Stimulated activated effector memory CD8-positive, alpha-beta T cell treated with anti-CD3 and anti-CD28 coated beads, Interleukin-12 subunit alpha, Interleukin-12 subunit beta, amount 100 ng/mL, for 72 hours (primary cell): ENCODE data around the gene BASP1.
"Not testable (repeated sequence)": the region's sequence is repeated elsewhere in the genome, so short reads cannot be mapped to it uniquely, and the experiment has no call there.

ENCODE experiments used
- ATAC-seq: fragments of 150-1000 bp; cut with Tn5 transposase; 2 replicates; pipeline ENCODE4 v1.10.0; 2021
- DNase-seq, 2 donors: peaks; one replicate each; pipeline ENCODE4 v3.0.0; 2021 to 2022; ENCODE audit warnings: low spot score in 2 of 2
- H3K27ac Mint-ChIP-seq: one replicate; pipeline ENCODE4 v1.8.0; 2022; ENCODE audit warnings: mild to moderate bottlenecking, mixed read lengths
- H3K36me3 Mint-ChIP-seq: one replicate; pipeline ENCODE4 v1.8.0; 2022; ENCODE audit warnings: mild to moderate bottlenecking, mixed read lengths
- H3K4me1 Mint-ChIP-seq: one replicate; pipeline ENCODE4 v1.8.0; 2022; ENCODE audit warnings: mixed read lengths
- H3K4me3 Mint-ChIP-seq: one replicate; pipeline ENCODE4 v1.8.0; 2022; ENCODE audit warnings: mild to moderate bottlenecking, mixed read lengths
- H3K9me3 Mint-ChIP-seq: one replicate; pipeline ENCODE4 v1.8.0; 2022; ENCODE audit warnings: mixed read lengths

The BASP1 gene

GRCh38 chr5:17317473-17317872 is 100.0 kb downstream of the BASP1 start:
- H3K36me3 Mint-ChIP-seq = no peaks in the 10 kb centered on the region
- DNase-seq (no peak), ATAC-seq (no peak)
- H3K4me1 Mint-ChIP-seq = no peaks in the 10 kb centered on the region
- H3K4me3 Mint-ChIP-seq = no peak overlapping the region
- H3K9me3 Mint-ChIP-seq = peaks cover 12% of the 10 kb centered on the region
- H3K27ac Mint-ChIP-seq = no peak overlapping the region

- not testable (repeated sequence) for DNase-seq, H3K4me3 Mint-ChIP-seq
- H3K9me3 Mint-ChIP-seq = peaks cover 15% of the 10 kb centered on the region
Observed at GRCh38 chr5:17319095-17319494, 101.7 kb downstream of the BASP1 start.

GRCh38 chr5:17325770-17326599 is 108.6 kb downstream of the BASP1 start:
- no peak overlapping the region for H3K4me3 Mint-ChIP-seq
- ATAC-seq = no peak
- H3K9me3 Mint-ChIP-seq = peaks cover 4% of the 10 kb centered on the region
- no peaks in the 10 kb centered on the region for H3K36me3 Mint-ChIP-seq
- no peak for DNase-seq
- no peak overlapping the region for H3K27ac Mint-ChIP-seq
- H3K4me1 Mint-ChIP-seq = no peaks in the 10 kb centered on the region

More at GRCh38 chr5:17319095-17319494, 101.7 kb downstream of the BASP1 start:
- H3K36me3 Mint-ChIP-seq, H3K27ac Mint-ChIP-seq, H3K4me1 Mint-ChIP-seq, ATAC-seq: not testable (repeated sequence)
